Mesenchymal stem cell (in vitro differentiated cells and primary cell): Measurements from ENCODE around the gene KCNK10.

ENCODE experiments used
- DNase-seq: peaks from one replicate; pipeline ENCODE4 v3.0.0-alpha.2; 2013
- H2AFZ ChIP-seq: one replicate; pipeline ENCODE4 v1.6.1; 2013; ENCODE audit warnings: low read depth, mild to moderate bottlenecking, control low read depth, inconsistent platforms, low read length, moderate library complexity
- H2AK5ac ChIP-seq: 2 replicates; pipeline ENCODE4 v1.6.1; 2013; ENCODE audit warnings: low read length, moderate library complexity, mild to moderate bottlenecking, inconsistent platforms; ENCODE audit not compliant: severe bottlenecking
- H2BK120ac ChIP-seq: one replicate; pipeline ENCODE4 v1.6.1; 2013; ENCODE audit warnings: low read depth, mild to moderate bottlenecking, inconsistent platforms, low read length, moderate library complexity
- H2BK12ac ChIP-seq, 2 experiments: one replicate each; pipeline ENCODE4 v1.6.1; 2013; ENCODE audit warnings: inconsistent platforms in 2 of 2, low read length in 2 of 2, mild to moderate bottlenecking in 2 of 2, moderate library complexity in 2 of 2, control low read depth in 1 of 2
- H2BK15ac ChIP-seq: one replicate; pipeline ENCODE4 v1.6.1; 2013; ENCODE audit warnings: mild to moderate bottlenecking, low read depth, inconsistent platforms; ENCODE audit not compliant: poor library complexity, severe bottlenecking
- H2BK5ac ChIP-seq: 2 replicates; pipeline ENCODE4 v1.6.1; 2013; ENCODE audit warnings: low read depth, mild to moderate bottlenecking, low read length, control low read depth, inconsistent platforms; ENCODE audit not compliant: poor library complexity, severe bottlenecking
- H3K14ac ChIP-seq, 2 experiments: one replicate each; pipeline ENCODE4 v1.6.1; 2013; ENCODE audit warnings: inconsistent platforms in 2 of 2, low read length in 2 of 2, control low read depth in 1 of 2, mild to moderate bottlenecking in 1 of 2, moderate library complexity in 1 of 2
- H3K18ac ChIP-seq, 2 experiments: one replicate each; pipeline ENCODE4 v1.6.1; 2013; ENCODE audit warnings: inconsistent platforms in 2 of 2, low read length in 2 of 2, control low read depth in 1 of 2, low read depth in 1 of 2, mild to moderate bottlenecking in 1 of 2
- H3K23ac ChIP-seq, 2 experiments: one replicate each; pipeline ENCODE4 v1.6.1; 2013; ENCODE audit warnings: inconsistent platforms in 2 of 2, low read length in 2 of 2, mild to moderate bottlenecking in 2 of 2, moderate library complexity in 2 of 2, control low read depth in 1 of 2
- H3K27ac ChIP-seq: 2 replicates; pipeline ENCODE4 v1.5.1; 2013; ENCODE audit warnings: mild to moderate bottlenecking, moderate library complexity, low read length, control low read depth, inconsistent platforms; ENCODE audit not compliant: poor library complexity, severe bottlenecking
- H3K27me3 ChIP-seq, 2 experiments: 2 replicates each; pipeline versions ENCODE4 v1.6.1 to v1.7.0; 2013; ENCODE audit warnings: low read length in 2 of 2, mild to moderate bottlenecking in 2 of 2, moderate library complexity in 2 of 2, control low read depth in 1 of 2, inconsistent platforms in 1 of 2; ENCODE audit not compliant: control insufficient read depth in 1 of 2, insufficient read depth in 1 of 2
- H3K36me3 ChIP-seq, 2 experiments: 2 replicates each; pipeline versions ENCODE4 v1.6.1 to v1.7.0; 2013; ENCODE audit warnings: low read length in 2 of 2, control low read depth in 1 of 2, inconsistent platforms in 1 of 2, low read depth in 1 of 2, mild to moderate bottlenecking in 1 of 2; ENCODE audit not compliant: insufficient read depth in 2 of 2, control insufficient read depth in 1 of 2
- H3K4ac ChIP-seq, 2 experiments: one replicate each; pipeline ENCODE4 v1.6.1; 2013; ENCODE audit warnings: inconsistent platforms in 2 of 2, low read length in 2 of 2, mild to moderate bottlenecking in 2 of 2, moderate library complexity in 2 of 2, control low read depth in 1 of 2, low read depth in 1 of 2
- H3K4me1 ChIP-seq: 2 replicates; pipeline ENCODE4 v1.6.1; 2013; ENCODE audit warnings: low read depth, low read length, control low read depth; ENCODE audit not compliant: control insufficient read depth, insufficient read depth
- H3K4me2 ChIP-seq: 2 replicates; pipeline ENCODE4 v1.6.1; 2013; ENCODE audit warnings: low read length, mild to moderate bottlenecking, inconsistent platforms; ENCODE audit not compliant: poor library complexity, severe bottlenecking
- H3K4me3 ChIP-seq, 2 experiments: 2 replicates each; pipeline versions ENCODE4 v1.5.1 to v1.7.0; 2013; ENCODE audit warnings: low read length in 2 of 2, mild to moderate bottlenecking in 2 of 2, control low read depth in 1 of 2, low read depth in 1 of 2; ENCODE audit not compliant: insufficient read depth in 1 of 2
- H3K79me1 ChIP-seq: replicated peaks from 2 replicates; pipeline ENCODE4 v1.6.1; 2013; ENCODE audit warnings: mild to moderate bottlenecking, control low read depth, low read length, inconsistent platforms; ENCODE audit not compliant: poor library complexity, severe bottlenecking
- H3K9ac ChIP-seq: 2 replicates; pipeline ENCODE4 v1.7.0; 2013; ENCODE audit warnings: mild to moderate bottlenecking, low read length, moderate library complexity
- H3K9me3 ChIP-seq: 2 replicates; pipeline ENCODE4 v1.7.0; 2013; ENCODE audit warnings: mild to moderate bottlenecking, low read length; ENCODE audit not compliant: control insufficient read depth
- H4K8ac ChIP-seq: one replicate; pipeline ENCODE4 v1.6.1; 2013; ENCODE audit warnings: inconsistent platforms, mild to moderate bottlenecking, low read length, moderate library complexity
- H4K91ac ChIP-seq: one replicate; pipeline ENCODE4 v1.6.1; 2013; ENCODE audit warnings: mild to moderate bottlenecking, low read length, inconsistent platforms
- WGBS: methylation state at CpG from one replicate; pipeline ENCODE4 v1.1.7; 2013; ENCODE audit warnings: mixed read lengths; 5-methylcytosine and 5-hydroxymethylcytosine counted together

The KCNK10 gene

DNA sequence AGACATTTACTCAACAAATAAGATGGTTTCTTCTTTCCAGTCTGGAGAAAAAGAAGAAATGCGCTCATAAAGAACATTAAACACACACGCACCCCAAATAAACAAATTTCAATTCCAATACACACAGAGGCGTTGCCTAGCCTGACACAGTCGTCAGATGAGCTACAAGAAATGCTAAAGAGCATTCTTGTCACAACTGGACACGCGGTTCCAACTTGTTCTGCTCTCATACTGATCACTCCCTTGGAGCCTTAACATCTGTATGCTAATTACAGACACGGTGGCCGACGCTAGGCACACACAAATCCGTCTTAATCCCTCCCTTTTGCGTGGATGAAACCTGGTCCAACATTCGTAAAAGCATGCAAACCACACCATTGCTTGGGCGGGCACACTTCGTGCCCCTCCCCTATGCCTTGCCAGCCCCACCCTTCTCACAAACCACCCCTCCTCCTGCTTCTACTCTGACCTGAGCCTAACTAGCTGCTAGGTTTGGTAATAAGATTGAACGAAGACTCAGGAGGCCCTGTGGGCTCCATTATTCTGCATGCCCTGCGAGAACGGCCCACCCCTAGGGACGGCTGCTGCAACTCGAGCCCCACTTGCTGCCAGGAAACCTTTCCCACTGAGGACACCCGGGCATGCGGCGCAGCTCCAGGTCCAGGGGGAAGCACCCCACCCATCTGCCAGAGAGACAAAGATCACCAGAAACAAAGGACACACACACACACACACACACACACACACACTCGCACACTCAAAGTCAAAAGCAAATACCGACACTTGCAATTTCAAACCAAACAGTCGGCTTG lies 1.2 kb downstream of the KCNK10 start:
- no peak overlapping the region for H2AFZ ChIP-seq
- no peak overlapping the region for H3K4me2 ChIP-seq
- no peak overlapping the region for H3K4me3 ChIP-seq
- no peak overlapping the region for H3K27ac ChIP-seq
- no peak overlapping the region for H2BK5ac ChIP-seq
- H4K8ac ChIP-seq: no peak overlapping the region
- 51% methylated on average over 22 of the region's 25 CpGs for WGBS
- no peak overlapping the region for H3K4ac ChIP-seq
- H3K14ac ChIP-seq: no peak overlapping the region
- peaks cover 19% of the 10 kb centered on the region for H3K4me1 ChIP-seq
- no peak overlapping the region for H3K23ac ChIP-seq
- no peak for DNase-seq
- no peak overlapping the region for H3K18ac ChIP-seq
- H2AK5ac ChIP-seq: no peak overlapping the region
- no peak overlapping the region for H4K91ac ChIP-seq
- H3K27me3 ChIP-seq: peaks cover 82 to 95% of the 10 kb centered on the region in 2 experiments
- no peak overlapping the region for H2BK12ac ChIP-seq
- H3K9me3 ChIP-seq: peaks cover 4% of the 10 kb centered on the region
- no peak overlapping the region for H2BK15ac ChIP-seq
- no peak overlapping the region for H2BK120ac ChIP-seq
- H3K36me3 ChIP-seq: no peaks in the 10 kb centered on the region
- no peaks in the 10 kb centered on the region for H3K79me1 ChIP-seq
- H3K9ac ChIP-seq: no peak overlapping the region

DNA sequence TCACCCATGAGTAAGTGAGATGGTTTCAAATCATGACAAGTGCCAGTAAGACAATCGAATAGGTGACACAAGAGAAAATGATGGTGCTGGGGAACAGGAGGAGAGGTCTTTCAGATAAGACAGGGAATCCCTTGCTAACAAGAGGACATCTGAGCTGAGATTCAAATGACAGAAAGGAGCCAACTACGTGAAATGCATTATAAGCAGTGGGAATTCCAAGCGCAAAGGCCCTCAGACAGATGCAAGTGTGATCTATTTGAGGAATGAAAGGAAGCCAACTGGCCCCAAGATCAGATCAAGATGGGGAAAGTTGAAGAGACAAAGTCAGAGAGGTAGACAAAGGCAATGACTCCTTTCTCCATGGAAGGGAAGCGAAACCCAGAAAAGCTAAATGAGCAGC lies 4.7 kb downstream of the KCNK10 start:
- peaks cover 8% of the 10 kb centered on the region for H3K4me1 ChIP-seq
- no peak overlapping the region for H3K4me2 ChIP-seq
- WGBS: 64% methylated on average over 4 of the region's 4 CpGs
- H3K9me3 ChIP-seq: peaks cover 10% of the 10 kb centered on the region
- H4K91ac ChIP-seq: no peak overlapping the region
- H3K9ac ChIP-seq: no peak overlapping the region
- H3K4me3 ChIP-seq: no peak overlapping the region
- H2BK15ac ChIP-seq: no peak overlapping the region
- no peak overlapping the region for H2BK12ac ChIP-seq
- H2AK5ac ChIP-seq: no peak overlapping the region
- H3K23ac ChIP-seq: no peak overlapping the region
- H3K79me1 ChIP-seq: no peaks in the 10 kb centered on the region
- H2BK120ac ChIP-seq: no peak overlapping the region
- H2AFZ ChIP-seq: no peak overlapping the region
- no peak overlapping the region for H4K8ac ChIP-seq
- no peak overlapping the region for H3K27ac ChIP-seq
- H3K36me3 ChIP-seq: no peaks in the 10 kb centered on the region
- DNase-seq: no peak
- peaks cover 49 to 63% of the 10 kb centered on the region in 2 experiments for H3K27me3 ChIP-seq
- no peak overlapping the region for H3K14ac ChIP-seq
- H3K4ac ChIP-seq: no peak overlapping the region
- H3K18ac ChIP-seq: no peak overlapping the region
- no peak overlapping the region for H2BK5ac ChIP-seq

DNA sequence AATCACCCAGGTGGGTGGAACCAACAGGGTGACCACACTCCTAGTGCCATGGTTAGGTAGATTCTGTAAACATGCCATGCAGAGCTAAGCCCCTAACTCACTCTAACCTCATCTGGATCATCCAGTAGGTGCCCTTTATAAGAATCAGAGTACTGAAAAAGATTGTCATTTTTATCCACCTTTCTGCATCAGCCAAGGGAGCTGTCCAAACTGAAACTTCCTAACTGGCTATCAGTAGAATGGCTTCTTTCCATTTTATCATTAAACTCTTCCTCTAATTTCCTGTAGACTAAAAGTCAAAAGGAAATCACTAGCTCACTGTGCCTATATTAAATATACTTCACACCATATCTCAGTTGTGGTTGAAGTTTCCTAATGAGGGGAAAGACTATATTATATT lies 6.5 kb downstream of the KCNK10 start:
- Histone ChIP-seq H3K18ac (no peak overlapping the region), H3K79me1 (no peaks in the 10 kb centered on the region), H2AFZ (no peak overlapping the region), H4K8ac (no peak overlapping the region), H2BK120ac (no peak overlapping the region), H3K9ac (no peak overlapping the region), H2AK5ac (no peak overlapping the region), H3K4me1 (no peaks in the 10 kb centered on the region), H3K27me3 (peaks cover 34 to 51% of the 10 kb centered on the region in 2 experiments), H3K27ac (no peak overlapping the region), H3K9me3 (peaks cover 10% of the 10 kb centered on the region), H3K4me3 (no peak overlapping the region), H4K91ac (no peak overlapping the region), H2BK5ac (no peak overlapping the region), H3K14ac (no peak overlapping the region), H2BK12ac (no peak overlapping the region), H3K23ac (no peak overlapping the region), H3K4me2 (no peak overlapping the region), H3K36me3 (no peaks in the 10 kb centered on the region), H2BK15ac (no peak overlapping the region), H3K4ac (no peak overlapping the region)
- no peak for DNase-seq

DNA sequence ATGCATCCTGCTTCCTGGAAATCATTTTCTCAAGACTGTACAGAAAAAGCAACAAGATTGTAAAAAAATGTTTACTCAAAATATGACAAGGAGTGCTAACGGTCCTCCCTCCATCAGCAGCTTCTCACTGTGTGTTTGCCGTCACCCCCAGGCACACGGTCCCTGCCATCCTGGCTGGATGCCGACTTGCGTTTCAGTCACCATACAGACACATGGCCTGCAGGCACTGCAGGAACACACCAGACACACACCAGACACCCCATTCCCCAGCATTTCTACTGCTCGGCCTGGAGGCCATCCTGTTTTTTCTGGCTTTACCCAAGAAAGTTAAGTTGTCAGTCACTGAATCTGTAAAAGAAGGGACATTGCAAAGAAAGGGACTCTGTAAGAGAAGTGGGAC lies 10.8 kb downstream of the KCNK10 start:
- H3K4ac ChIP-seq: no peak overlapping the region
- no peak overlapping the region for H2AK5ac ChIP-seq
- H3K79me1 ChIP-seq: no peaks in the 10 kb centered on the region
- H3K4me1 ChIP-seq: no peaks in the 10 kb centered on the region
- no peak overlapping the region for H3K4me3 ChIP-seq
- H3K9me3 ChIP-seq: peaks cover 9% of the 10 kb centered on the region
- no peak overlapping the region for H4K8ac ChIP-seq
- H3K18ac ChIP-seq: no peak overlapping the region
- H2BK12ac ChIP-seq: no peak overlapping the region
- H4K91ac ChIP-seq: no peak overlapping the region
- no peaks in the 10 kb centered on the region for H3K36me3 ChIP-seq
- peaks cover 0 to 9% of the 10 kb centered on the region in 2 experiments for H3K27me3 ChIP-seq
- no peak overlapping the region for H2BK120ac ChIP-seq
- no peak overlapping the region for H2BK5ac ChIP-seq
- no peak overlapping the region for H3K4me2 ChIP-seq
- H3K23ac ChIP-seq: no peak overlapping the region
- no peak overlapping the region for H3K9ac ChIP-seq
- no peak overlapping the region for H3K14ac ChIP-seq
- H3K27ac ChIP-seq: no peak overlapping the region
- 79% methylated on average over 5 of the region's 6 CpGs for WGBS
- H2AFZ ChIP-seq: no peak overlapping the region
- no peak for DNase-seq
- H2BK15ac ChIP-seq: no peak overlapping the region
